ENCODE measurements around the gene ITPRID2.
"Not testable (repeated sequence)": the region's sequence is repeated elsewhere in the genome, so short reads cannot be mapped to it uniquely, and the experiment has no call there.

ITPRID2 gene

DNA sequence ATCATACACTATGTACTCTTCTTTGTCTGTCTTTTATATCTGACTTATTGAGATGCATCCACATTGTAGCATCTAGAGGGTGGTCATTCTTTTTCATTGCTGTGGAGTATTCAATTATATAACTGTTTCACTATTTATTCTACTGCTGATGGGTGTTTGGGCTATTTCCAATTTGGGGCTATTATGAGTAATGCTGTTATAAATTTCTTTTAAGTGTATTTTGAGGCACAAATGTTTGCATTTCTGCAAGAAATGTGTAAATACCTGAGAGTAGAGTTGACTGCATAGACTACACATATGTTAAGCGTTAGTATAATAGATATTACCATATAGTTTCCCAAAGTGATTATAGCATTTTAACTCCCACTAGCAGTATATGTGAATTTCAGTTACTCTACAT, 67.2 kb downstream of the ITPRID2 start:
- no peaks in the 10 kb centered on the region for H4K20me1 ChIP-seq (ENCODE audit: low read depth, low read length)
- H3K4me2 ChIP-seq (ENCODE audit: low read depth, low read length, poor library complexity, severe bottlenecking): no peak overlapping the region
- H3K9ac ChIP-seq (ENCODE audit: low read length): no peak overlapping the region
- no peak overlapping the region for H3K27ac ChIP-seq (ENCODE audit: low read depth, low read length)
- H3K27me3 ChIP-seq (ENCODE audit: low read length): no peaks in the 10 kb centered on the region
- no peaks in the 10 kb centered on the region for H3K9me3 ChIP-seq (ENCODE audit: insufficient read depth, low read length)
- no peak overlapping the region for H3K4me3 ChIP-seq (ENCODE audit: insufficient read depth, low read length, poor library complexity, severe bottlenecking)
- H3F3A ChIP-seq (ENCODE audit: insufficient read depth): no peaks in the 10 kb centered on the region
- H3K36me3 ChIP-seq (ENCODE audit: low read length): no peaks in the 10 kb centered on the region
- H3K79me2 ChIP-seq (ENCODE audit: insufficient read depth, low read length): no peaks in the 10 kb centered on the region
- H2AFZ ChIP-seq (ENCODE audit: low read depth, low read length, severe bottlenecking): no peak overlapping the region
- TF ChIP-seq, protein P1, sequence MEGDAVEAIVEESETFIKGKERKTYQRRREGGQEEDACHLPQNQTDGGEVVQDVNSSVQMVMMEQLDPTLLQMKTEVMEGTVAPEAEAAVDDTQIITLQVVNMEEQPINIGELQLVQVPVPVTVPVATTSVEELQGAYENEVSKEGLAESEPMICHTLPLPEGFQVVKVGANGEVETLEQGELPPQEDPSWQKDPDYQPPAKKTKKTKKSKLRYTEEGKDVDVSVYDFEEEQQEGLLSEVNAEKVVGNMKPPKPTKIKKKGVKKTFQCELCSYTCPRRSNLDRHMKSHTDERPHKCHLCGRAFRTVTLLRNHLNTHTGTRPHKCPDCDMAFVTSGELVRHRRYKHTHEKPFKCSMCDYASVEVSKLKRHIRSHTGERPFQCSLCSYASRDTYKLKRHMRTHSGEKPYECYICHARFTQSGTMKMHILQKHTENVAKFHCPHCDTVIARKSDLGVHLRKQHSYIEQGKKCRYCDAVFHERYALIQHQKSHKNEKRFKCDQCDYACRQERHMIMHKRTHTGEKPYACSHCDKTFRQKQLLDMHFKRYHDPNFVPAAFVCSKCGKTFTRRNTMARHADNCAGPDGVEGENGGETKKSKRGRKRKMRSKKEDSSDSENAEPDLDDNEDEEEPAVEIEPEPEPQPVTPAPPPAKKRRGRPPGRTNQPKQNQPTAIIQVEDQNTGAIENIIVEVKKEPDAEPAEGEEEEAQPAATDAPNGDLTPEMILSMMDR (IDR thresholded peaks at IDR 0.05; ENCODE audit: insufficient read depth, low read length, poor library complexity, severe bottlenecking): no peak
- no peak for TF ChIP-seq EZH2phosphoT487 (conservative IDR thresholded peaks at IDR 0.05; ENCODE audit: low read length)
- H3K9me2 ChIP-seq (replicated peaks; ENCODE audit: insufficient read depth, low read length): no peaks in the 10 kb centered on the region

DNA sequence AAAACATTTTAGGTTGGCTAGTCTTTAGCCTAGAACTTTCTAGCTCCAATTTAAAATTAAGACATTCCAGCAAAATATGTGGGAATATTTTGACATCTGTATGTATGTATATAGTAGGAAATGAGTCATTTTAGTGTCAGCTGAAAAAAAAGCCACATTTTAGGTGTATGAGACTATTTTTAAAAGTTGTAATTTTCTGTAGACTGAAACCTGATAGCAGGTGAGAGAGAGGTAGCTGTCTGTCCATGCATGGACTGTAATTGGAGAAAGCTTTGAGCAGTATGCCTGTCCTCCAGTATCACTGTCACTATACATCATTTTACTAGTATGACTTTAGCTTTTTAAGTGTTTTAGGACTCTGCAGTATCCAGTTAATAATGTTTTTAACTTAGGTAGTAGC, 68.0 kb downstream of the ITPRID2 start:
- Histone ChIP-seq H3K27me3 (ENCODE audit: low read length) (no peaks in the 10 kb centered on the region), H3K4me2 (ENCODE audit: low read depth, low read length, poor library complexity, severe bottlenecking) (no peak overlapping the region), H3K9me2 (replicated peaks; ENCODE audit: insufficient read depth, low read length) (no peaks in the 10 kb centered on the region), H2AFZ (ENCODE audit: low read depth, low read length, severe bottlenecking) (no peak overlapping the region), H3K27ac (ENCODE audit: low read depth, low read length) (no peak overlapping the region), H3K4me3 (ENCODE audit: insufficient read depth, low read length, poor library complexity, severe bottlenecking) (no peak overlapping the region), H3K9me3 (ENCODE audit: insufficient read depth, low read length) (no peaks in the 10 kb centered on the region), H3K79me2 (ENCODE audit: insufficient read depth, low read length) (no peaks in the 10 kb centered on the region), H3K36me3 (ENCODE audit: low read length) (no peaks in the 10 kb centered on the region), H3K9ac (ENCODE audit: low read length) (no peak overlapping the region), H4K20me1 (ENCODE audit: low read depth, low read length) (no peaks in the 10 kb centered on the region), H3F3A (ENCODE audit: insufficient read depth) (no peaks in the 10 kb centered on the region)
- TF ChIP-seq EZH2phosphoT487 (conservative IDR thresholded peaks at IDR 0.05; ENCODE audit: low read length): no peak
- TF ChIP-seq, protein P1 (IDR thresholded peaks at IDR 0.05; ENCODE audit: insufficient read depth, low read length, poor library complexity, severe bottlenecking): no peak

DNA sequence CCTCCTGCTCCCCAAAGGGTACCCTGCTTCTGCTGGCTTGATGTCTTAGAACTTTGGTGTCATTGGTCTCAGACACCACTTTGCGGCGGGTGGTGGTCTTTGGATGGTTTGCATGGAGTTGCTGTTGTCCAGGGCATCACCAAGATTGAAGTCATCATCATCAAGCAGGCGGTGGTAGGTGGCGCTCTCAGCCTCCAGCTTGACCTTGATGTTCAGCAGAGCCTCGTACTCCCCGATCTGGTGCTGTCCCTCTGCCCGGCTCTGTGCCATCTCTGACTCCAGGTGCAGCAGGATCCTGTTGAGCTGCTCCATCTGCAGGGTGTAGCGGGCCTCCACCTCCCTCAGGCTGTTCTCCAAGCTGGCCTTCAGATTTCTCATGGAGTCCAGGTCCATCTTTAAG, 69.6 kb downstream of the ITPRID2 start:
- not testable (repeated sequence) for H3K4me3 ChIP-seq (ENCODE audit: insufficient read depth, low read length, poor library complexity, severe bottlenecking); H3K9me2 ChIP-seq (replicated peaks; ENCODE audit: insufficient read depth, low read length); H2AFZ ChIP-seq (ENCODE audit: low read depth, low read length, severe bottlenecking); H3K27ac ChIP-seq (ENCODE audit: low read depth, low read length); H3K79me2 ChIP-seq (ENCODE audit: insufficient read depth, low read length); H3K9ac ChIP-seq (ENCODE audit: low read length); H3F3A ChIP-seq (ENCODE audit: insufficient read depth); H3K9me3 ChIP-seq (ENCODE audit: insufficient read depth, low read length); H3K4me2 ChIP-seq (ENCODE audit: low read depth, low read length, poor library complexity, severe bottlenecking); H3K36me3 ChIP-seq (ENCODE audit: low read length); H3K27me3 ChIP-seq (ENCODE audit: low read length); H4K20me1 ChIP-seq (ENCODE audit: low read depth, low read length)

DNA sequence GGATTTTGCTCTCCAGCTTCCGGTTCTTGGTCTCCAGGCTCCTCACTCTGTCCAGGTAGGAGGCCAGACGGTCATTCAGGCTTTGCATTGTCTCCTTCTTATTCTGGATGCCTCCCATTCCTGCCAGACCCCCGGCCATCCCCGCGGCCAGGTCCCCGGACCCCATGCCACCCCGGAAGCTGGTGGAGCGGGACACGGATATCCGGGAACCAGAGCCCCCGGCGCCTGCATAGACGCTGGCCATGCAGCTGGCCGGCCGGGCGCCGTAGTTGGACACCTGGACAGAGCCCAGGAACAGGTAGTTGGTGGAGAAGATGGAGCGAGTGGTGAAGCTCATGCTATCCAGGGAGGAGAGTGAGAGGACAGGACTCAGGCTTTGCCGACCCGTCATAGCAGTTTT, 70.6 kb downstream of the ITPRID2 start:
- H2AFZ ChIP-seq (ENCODE audit: low read depth, low read length, severe bottlenecking): no peak overlapping the region
- H3K4me3 ChIP-seq (ENCODE audit: insufficient read depth, low read length, poor library complexity, severe bottlenecking): no peak overlapping the region
- H4K20me1 ChIP-seq (ENCODE audit: low read depth, low read length): no peaks in the 10 kb centered on the region
- no peaks in the 10 kb centered on the region for H3K36me3 ChIP-seq (ENCODE audit: low read length)
- no peak overlapping the region for H3K27ac ChIP-seq (ENCODE audit: low read depth, low read length)
- no peak overlapping the region for H3K4me2 ChIP-seq (ENCODE audit: low read depth, low read length, poor library complexity, severe bottlenecking)
- no peaks in the 10 kb centered on the region for H3K9me3 ChIP-seq (ENCODE audit: insufficient read depth, low read length)
- no peak for TF ChIP-seq EZH2phosphoT487 (conservative IDR thresholded peaks at IDR 0.05; ENCODE audit: low read length)
- TF ChIP-seq, protein P1 (IDR thresholded peaks at IDR 0.05; ENCODE audit: insufficient read depth, low read length, poor library complexity, severe bottlenecking): no peak
- no peaks in the 10 kb centered on the region for H3K79me2 ChIP-seq (ENCODE audit: insufficient read depth, low read length)
- H3K27me3 ChIP-seq (ENCODE audit: low read length): no peaks in the 10 kb centered on the region
- no peak overlapping the region for H3K9ac ChIP-seq (ENCODE audit: low read length)
- H3K9me2 ChIP-seq (replicated peaks; ENCODE audit: insufficient read depth, low read length): no peaks in the 10 kb centered on the region
- H3F3A ChIP-seq (ENCODE audit: insufficient read depth): no peaks in the 10 kb centered on the region

Data from SU-DHL-6 (cell line).